Renal pelvis (tissue), 4 donors: ENCODE results near the gene CRISPLD2. TPM values are rescaled to one million over a fixed set of nuclear protein-coding genes. Genes with fewer than 3 reads are reported as not detected.

ENCODE experiments used
- DNase-seq: peaks from one replicate; pipeline ENCODE4 v3.0.0-alpha.2; 2013
- polyA plus RNA-seq, 3 donors: library from polyadenylated mRNA; unstranded; fragments of 120-200 nt; gene quantifications; one replicate each; pipeline ENCODE4 v1.2.1, GENCODE V29; 2013; ENCODE audit not compliant: insufficient read length in 3 of 3

CRISPLD2 gene
- polyA plus RNA-seq, 3 donors, result 7.0 to 7.3 (median 7.3) TPM

DNA sequence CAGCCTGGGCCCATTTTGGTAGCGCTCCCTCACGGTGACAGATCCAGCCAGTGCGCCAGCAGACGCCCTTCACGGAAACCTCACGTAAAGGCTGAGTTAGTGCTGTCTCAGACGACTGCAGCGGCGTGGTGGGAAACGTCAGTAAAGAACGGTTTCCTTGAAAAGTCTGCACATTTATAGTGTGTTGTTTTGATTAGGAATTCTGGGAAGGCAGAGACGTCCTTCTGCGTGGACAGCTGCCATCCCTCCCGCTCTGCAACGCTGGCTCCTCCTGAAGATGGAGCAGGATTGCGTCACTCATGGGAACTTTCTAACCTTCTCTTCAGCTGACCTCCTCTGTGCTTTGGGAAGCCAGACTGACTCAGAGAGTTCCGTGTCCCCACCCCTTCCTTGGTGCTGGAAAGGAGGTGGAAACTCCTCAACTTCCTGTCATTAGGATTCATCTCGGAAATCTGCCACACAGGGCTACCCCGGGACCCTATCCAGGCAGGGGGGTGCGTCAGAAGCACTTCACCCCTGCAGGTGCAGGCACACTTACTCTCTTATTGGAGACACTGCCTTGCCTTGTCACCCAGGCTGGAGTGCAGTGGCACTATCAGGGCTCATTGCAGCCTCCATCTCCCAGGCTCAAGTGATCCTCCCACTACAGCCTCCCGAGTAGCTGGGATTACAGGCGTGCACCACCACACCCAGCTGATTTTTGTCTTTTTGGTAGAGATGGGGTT, 24.3 kb upstream of the CRISPLD2 start:
- peak; percentile 53 for DNase-seq

- DNase-seq, result no peak
These were observed 19.4 kb upstream of the CRISPLD2 start for GRCh38 chr16:84800158-84800978.

- no peak for DNase-seq
These were observed 16.6 kb upstream of the CRISPLD2 start for GRCh38 chr16:84803146-84803545.

DNA sequence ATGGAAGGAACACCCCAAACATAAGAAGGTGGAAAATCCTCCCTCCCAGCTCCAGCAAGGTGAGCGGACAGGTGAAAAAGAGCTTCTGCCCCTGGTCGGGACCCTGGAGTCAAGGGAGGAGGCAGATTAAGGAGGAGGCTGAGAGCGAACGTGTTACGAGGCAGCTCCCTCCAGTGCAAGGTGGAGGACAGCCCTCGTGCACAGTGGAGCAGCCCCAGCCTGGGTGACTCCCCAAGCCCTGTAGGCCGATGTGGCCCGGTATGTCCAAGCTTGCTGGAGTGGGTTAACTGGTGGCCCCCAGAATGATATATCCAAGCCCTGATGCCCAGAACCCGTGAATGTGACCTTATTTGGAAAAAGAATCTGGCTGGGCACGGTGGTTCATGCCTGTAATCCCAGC, 15.5 kb upstream of the CRISPLD2 start:
- DNase-seq, result no peak

DNA sequence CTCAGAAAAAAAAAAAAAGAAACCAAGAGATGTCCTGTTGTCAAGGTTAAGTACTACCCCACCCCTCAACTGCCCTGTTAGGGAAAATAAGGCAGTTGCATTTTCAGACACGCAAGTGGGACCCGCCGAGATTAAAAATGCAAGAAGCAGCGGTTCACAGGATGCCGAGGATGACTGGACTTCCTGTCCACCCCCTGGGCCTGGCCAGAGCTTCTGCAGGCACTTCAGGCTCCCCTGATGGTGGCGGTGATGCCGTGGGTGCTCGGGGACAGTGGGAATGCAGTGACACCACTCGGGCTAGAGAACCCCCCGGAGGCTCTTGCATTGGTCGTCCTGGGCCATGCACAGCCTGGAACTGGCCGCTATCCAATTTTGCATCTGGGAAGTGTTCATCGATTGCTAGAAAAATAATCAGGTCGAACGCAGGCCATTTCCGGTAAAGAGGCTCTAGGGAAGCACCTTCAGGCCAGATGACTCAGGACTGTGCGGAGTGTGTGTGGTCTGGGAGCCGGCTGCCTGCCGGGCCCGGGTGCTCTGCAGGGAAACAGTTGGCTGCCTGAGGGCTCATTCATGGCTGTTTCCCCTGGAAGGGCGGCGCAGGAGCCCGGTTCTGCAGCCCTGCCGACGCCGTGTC, 13.4 kb upstream of the CRISPLD2 start:
- no peak for DNase-seq

DNA sequence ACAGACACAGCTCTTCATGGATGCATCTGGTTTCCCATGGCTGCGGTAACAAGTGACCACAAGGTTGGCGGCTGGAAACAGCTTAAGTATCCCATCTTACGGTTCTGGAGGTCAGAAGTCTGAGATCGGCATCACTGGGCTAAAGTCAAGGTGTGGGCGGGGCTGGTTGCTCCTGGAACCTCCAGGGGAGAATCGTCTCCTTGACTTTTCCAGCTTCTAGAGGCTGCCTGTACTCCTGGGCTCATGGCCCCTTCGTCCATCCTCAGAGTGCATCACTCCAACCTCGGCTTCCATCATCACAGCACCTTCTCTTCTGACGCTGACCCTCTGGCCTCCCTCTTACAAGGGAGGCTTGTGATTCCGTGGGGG, 12.9 kb upstream of the CRISPLD2 start:
- no peak for DNase-seq

DNA sequence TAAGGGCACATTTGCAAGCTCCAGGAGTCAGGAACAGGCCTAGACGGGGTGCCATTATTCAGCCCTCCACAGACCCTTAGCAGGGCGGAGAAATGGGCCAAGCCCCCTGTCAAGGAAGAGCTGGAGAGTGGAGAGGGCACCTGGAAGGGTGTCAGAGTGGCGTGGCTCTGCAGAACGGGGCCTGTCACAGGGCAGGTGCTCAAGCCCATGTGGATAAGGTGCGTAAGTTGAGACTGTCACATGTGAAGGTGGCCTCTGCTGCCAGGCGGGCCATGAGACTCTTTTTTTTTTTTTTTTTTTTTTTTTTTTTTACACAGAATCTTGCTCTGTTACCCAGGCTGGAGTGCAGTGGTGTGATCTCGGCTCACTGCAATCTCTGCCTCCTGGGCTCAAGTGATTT, 12.0 kb upstream of the CRISPLD2 start:
- no peak for DNase-seq

DNA sequence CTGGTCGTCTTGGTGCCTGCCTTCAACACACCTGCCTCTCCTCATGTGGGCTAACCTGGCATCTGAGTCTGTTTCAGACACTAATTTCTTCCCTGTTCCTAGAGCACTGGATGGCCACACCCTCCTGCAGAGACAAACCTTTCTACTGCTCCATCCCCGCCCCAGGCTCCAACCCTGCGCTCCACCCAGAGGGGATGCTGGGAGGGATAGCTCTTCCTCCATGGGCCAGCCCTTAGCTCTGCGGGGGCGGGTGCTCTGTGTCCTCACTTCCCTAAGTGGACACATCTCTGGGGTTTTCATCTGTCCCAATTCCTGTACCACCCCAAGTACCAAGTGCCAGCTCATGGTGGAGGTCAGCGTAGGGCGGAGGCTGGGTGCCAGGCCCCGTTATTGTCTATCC, 11.0 kb upstream of the CRISPLD2 start:
- DNase-seq, result no peak

GRCh38 chr16:84810518-84811273, 9.1 kb upstream of the CRISPLD2 start:
- DNase-seq, result no peak

- DNase-seq, result no peak
These were observed 8.3 kb upstream of the CRISPLD2 start for GRCh38 chr16:84811529-84811928.

DNA sequence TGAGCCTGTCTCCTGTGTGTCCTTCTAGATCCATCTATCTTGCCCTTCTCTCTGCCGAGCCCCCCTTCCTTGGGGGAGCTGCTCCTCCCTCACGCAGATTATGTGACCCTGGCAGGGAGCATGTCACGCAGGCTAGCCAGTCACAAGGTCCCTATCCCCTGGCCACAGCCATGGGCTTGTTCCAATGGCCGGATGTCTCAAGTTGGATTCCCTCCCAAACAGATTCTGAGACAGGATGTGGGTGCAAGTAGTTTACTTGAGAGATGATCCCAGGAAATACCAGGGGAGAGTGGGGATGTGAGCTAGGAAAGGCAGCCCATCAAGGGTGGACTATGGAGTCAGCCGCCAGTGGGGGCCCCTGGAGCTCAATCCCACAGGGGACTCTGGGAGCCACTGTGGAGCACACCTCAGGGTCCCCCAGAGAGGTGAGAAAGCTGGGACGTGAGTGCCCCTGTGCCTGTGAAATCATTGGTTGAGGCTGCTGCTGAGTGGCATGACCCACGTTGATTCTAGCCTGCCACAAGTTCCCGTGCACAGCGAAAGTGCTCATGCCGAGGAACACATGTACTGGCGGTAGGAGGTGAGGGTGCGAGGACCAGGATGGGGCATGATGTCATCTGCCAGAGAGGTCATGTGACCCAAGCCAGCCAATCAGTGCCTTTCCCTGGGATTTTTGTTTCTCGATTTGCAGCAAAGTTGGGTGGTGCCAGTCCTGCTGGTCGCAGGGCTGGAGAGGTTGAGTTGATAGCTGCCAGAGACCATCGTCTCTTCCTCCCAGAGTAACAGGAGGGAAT, 6.4 kb upstream of the CRISPLD2 start:
- DNase-seq, result no peak

DNA sequence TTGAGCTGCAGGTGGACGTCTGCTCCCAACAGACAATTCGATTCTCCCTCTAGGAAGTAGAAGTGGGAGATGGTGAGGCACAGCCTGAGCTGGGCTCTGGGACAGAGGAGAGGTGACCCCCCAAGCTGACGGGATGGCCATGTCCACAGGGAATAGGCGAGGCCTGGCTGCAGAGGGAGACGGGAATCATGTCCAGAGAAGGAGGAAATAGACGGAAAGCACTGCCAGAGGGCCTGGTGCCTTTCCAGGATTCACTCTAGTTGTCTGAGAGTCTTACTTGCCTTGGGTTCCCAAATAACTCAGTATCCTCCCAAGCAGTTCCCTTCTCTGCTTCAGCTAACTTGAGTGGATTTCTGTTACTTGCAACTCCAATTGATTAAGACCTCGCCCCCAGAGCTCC, 4.3 kb upstream of the CRISPLD2 start:
- no peak for DNase-seq

GRCh38 chr16:84816023-84816422, 3.8 kb upstream of the CRISPLD2 start:
- DNase-seq, result no peak

GRCh38 chr16:84816485-84816884, 3.3 kb upstream of the CRISPLD2 start:
- DNase-seq, result no peak

- DNase-seq, result no peak
These were observed 2.6 kb upstream of the CRISPLD2 start for GRCh38 chr16:84817206-84817605.

- DNase-seq, result no peak
These were observed 2.2 kb upstream of the CRISPLD2 start for GRCh38 chr16:84817613-84818012.

DNA sequence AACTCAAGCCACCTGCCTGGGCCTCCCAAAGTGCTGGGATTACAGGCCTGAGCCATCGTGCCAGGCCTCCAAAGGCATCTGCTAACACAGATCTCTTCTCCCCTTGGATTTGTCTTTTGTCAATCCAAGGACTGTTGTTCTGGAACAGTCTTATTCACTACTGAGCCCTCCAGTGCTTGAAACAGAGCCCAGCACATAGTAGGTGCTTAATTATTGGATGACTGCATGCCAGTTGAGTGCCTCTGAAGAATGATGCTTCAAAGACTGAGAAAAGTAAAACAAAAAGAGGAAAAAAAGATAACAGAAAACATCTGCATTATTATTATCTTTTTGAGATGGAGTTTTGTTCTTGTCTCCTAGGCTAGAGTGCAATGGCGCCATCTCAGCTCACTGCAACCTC, 1.7 kb upstream of the CRISPLD2 start:
- no peak for DNase-seq

- no peak for DNase-seq
These were observed 669 bp upstream of the CRISPLD2 start for GRCh38 chr16:84818989-84819643.

DNA sequence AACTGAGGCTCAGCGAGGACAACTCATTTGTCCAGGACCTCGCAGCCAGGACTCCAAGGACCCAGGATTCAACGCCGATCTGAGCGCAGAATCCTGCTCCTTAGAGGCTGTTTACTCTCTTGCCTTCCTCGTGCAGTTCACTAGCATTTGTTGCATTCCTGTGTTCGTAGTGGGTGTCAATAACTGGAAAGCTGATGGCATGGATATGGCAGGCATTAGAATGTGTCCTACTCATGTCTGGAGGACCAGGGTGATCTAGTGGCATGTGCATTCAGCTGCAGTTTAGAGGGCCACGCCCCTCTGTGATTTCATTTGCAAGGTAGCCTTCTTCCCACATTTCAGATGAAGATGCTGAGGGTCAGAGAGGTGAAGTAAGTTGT, 510 bp downstream of the CRISPLD2 start:
- DNase-seq, result no peak

- no peak for DNase-seq
These were observed 986 bp downstream of the CRISPLD2 start for GRCh38 chr16:84820771-84821170.

DNA sequence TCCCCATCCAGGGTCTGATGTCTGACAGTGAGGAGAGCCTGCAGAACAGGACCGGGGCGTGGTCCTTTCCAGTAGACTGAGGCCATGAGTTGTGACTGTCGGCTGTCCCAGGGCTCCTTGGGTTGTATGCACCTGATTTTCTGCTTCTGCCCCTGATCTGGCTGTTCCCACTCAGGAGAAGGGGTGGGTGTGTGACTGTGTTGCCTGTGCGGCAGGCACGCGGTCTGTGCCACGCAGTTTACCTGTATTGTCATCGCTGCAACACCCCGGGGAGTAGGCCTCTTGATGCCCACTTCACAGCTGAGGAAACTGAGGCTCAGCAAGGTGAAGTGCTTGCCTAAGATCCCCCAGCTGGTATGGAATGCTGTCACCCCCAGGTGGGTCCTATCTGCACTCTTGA, 1.4 kb downstream of the CRISPLD2 start:
- no peak for DNase-seq
